K562 (cell line): Measurements from ENCODE around the gene HAUS6. TPM values are rescaled to one million over a fixed set of nuclear protein-coding genes. Genes with fewer than 3 reads are reported as not detected.

ENCODE experiments used
- CHD2 ChIP-seq: IDR thresholded peaks from 2 replicates; pipeline ENCODE4 v1.6.1; 2011; ENCODE audit warnings: low read depth, low read length
- DPF2 ChIP-seq: fragments of 450-650 bp; IDR thresholded peaks from 2 replicates; pipeline ENCODE4 v1.6.1; 2016
- ERF ChIP-seq: fragments of 450-650 bp; formaldehyde crosslinking; IDR thresholded peaks from 2 replicates; pipeline ENCODE4 v1.4.0; 2020; ENCODE audit warnings: mild to moderate bottlenecking, mixed read lengths
- HNRNPK ChIP-seq: fragments of 200-400 bp; formaldehyde crosslinking; IDR thresholded peaks from one replicate; pipeline ENCODE4 v1.6.1; 2018; ENCODE audit warnings: mild to moderate bottlenecking, low read depth, low read length; ENCODE audit not compliant: poor library complexity, severe bottlenecking
- JUND ChIP-seq, 2 experiments: IDR thresholded peaks; 2 replicates in 1 of 2; 3 replicates in 1 of 2; pipeline ENCODE4 v1.6.1; 2011; ENCODE audit warnings: borderline replicate concordance in 2 of 2, low read depth in 2 of 2, low read length in 2 of 2, improper control_type of control experiment in 1 of 2, missing biosample characterization in 1 of 2, missing genetic modification characterization in 1 of 2, missing genetic modification reagents in 1 of 2
- MYBL2 ChIP-seq, 2 experiments: fragments of 450-650 bp in 1 of 2; sonication (generic) in 1 of 2; formaldehyde crosslinking in 1 of 2; IDR thresholded peaks; 2 replicates each; pipeline versions ENCODE4 v1.6.1 to v1.8.1; 2017 to 2022; ENCODE audit warnings: borderline replicate concordance in 1 of 2, inconsistent platforms in 1 of 2, low read depth in 1 of 2, mild to moderate bottlenecking in 1 of 2, missing genetic modification reagents in 1 of 2, moderate library complexity in 1 of 2
- MYC ChIP-seq, 2 experiments: fragments of 250-450 bp in 1 of 2; sonication (Bioruptor Pico) in 1 of 2; IDR thresholded peaks; 2 replicates each; pipeline versions ENCODE4 v1.5.1 to v1.6.1; 2012 to 2021; ENCODE audit warnings: low read depth in 2 of 2, borderline replicate concordance in 1 of 2, improper control_type of control experiment in 1 of 2, low read length in 1 of 2, mild to moderate bottlenecking in 1 of 2, moderate library complexity in 1 of 2
- POLR2AphosphoS2 ChIP-seq: IDR thresholded peaks from 2 replicates; pipeline ENCODE4 v1.6.1; 2012; ENCODE audit warnings: low read length, improper control_type of control experiment
- PYGO2 ChIP-seq: fragments of 450-650 bp; IDR thresholded peaks from 2 replicates; pipeline ENCODE4 v1.6.1; 2016; ENCODE audit warnings: mild to moderate bottlenecking, missing genetic modification characterization, moderate library complexity, missing compliant biosample characterization
- SP2 ChIP-seq: IDR thresholded peaks from 2 replicates; pipeline ENCODE4 v1.6.1; 2011; ENCODE audit warnings: mild to moderate bottlenecking, low read depth, low read length, moderate library complexity; ENCODE audit not compliant: poor library complexity, severe bottlenecking; ENCODE audit errors: extremely low read depth
- ZC3H4 ChIP-seq: sonication (generic); formaldehyde crosslinking; IDR thresholded peaks from 2 replicates; pipeline ENCODE4 v1.9.0; 2021; ENCODE audit warnings: missing genetic modification reagents, borderline replicate concordance
- polyA plus RNA-seq, 8 experiments: library from polyadenylated mRNA; depleted of rRNA in 4 of 8; stranded (reverse) in 5 of 8; unstranded in 3 of 8; fragments of >200 nt; fragmentation: Nextera tagmentation in 2 of 8; fragmentation: Illumina TruSeq in 1 of 8; extraction: Ambion mirVana in 2 of 8; extraction: Trizol in 1 of 8; gene quantifications; 2 replicates each; pipeline versions ENCODE4 v1.2.1 to v1.2.3, GENCODE V29; 2011 to 2014; ENCODE audit warnings: inconsistent platforms in 1 of 8, missing spikeins in 1 of 8
- total RNA-seq, 7 experiments: library from RNA; depleted of rRNA in 6 of 7; stranded (reverse); fragments of >200 nt in 6 of 7; fragmentation: Illumina TruSeq in 2 of 7; extraction: Trizol in 2 of 7; gene quantifications; 2 replicates each; pipeline versions ENCODE4 v1.2.1 to v1.2.3, GENCODE V29; 2011 to 2021; ENCODE audit warnings: low replicate concordance in 1 of 7
- TF ChIP-seq, protein P1 (sequence below): fragments of 450-650 bp; formaldehyde crosslinking; IDR thresholded peaks from 2 replicates; pipeline ENCODE4 v1.4.0; 2020; ENCODE audit warnings: mild to moderate bottlenecking, moderate library complexity
- TF ChIP-seq, protein P2 (sequence below): IDR thresholded peaks from 2 replicates; pipeline ENCODE4 v1.6.1; 2011; ENCODE audit not compliant: insufficient read length; ENCODE audit errors: extremely low read depth
- TF ChIP-seq, protein P3 (sequence below), 2 experiments: fragments of 450-650 bp in 1 of 2; sonication (generic) in 1 of 2; formaldehyde crosslinking in 1 of 2; IDR thresholded peaks in 1 of 2; conservative IDR thresholded peaks in 1 of 2; 2 replicates each; pipeline versions ENCODE4 v1.6.1 to v1.8.1; 2016 to 2023; ENCODE audit warnings: mild to moderate bottlenecking in 2 of 2, moderate library complexity in 2 of 2, inconsistent platforms in 1 of 2, missing genetic modification reagents in 1 of 2
- TF ChIP-seq, protein P4 (sequence below): IDR thresholded peaks from 2 replicates; pipeline ENCODE4 v1.6.1; 2011; ENCODE audit warnings: borderline replicate concordance, low read depth, mild to moderate bottlenecking, moderate library complexity, low read length; ENCODE audit not compliant: insufficient read depth, poor library complexity, severe bottlenecking
- TF ChIP-seq, protein P5 (sequence below): fragments of 250-450 bp; sonication (Bioruptor Pico); IDR thresholded peaks from 2 replicates; pipeline ENCODE4 v1.5.0; 2021; ENCODE audit warnings: mild to moderate bottlenecking, borderline replicate concordance

HAUS6 gene
- total and polyA plus RNA-seq, 9 of the 15 experiments (the other 6 are each of a cell fraction or from before 2014, with no cell fraction given): 10.2 to 31.7 (median 23.1) TPM

DNA sequence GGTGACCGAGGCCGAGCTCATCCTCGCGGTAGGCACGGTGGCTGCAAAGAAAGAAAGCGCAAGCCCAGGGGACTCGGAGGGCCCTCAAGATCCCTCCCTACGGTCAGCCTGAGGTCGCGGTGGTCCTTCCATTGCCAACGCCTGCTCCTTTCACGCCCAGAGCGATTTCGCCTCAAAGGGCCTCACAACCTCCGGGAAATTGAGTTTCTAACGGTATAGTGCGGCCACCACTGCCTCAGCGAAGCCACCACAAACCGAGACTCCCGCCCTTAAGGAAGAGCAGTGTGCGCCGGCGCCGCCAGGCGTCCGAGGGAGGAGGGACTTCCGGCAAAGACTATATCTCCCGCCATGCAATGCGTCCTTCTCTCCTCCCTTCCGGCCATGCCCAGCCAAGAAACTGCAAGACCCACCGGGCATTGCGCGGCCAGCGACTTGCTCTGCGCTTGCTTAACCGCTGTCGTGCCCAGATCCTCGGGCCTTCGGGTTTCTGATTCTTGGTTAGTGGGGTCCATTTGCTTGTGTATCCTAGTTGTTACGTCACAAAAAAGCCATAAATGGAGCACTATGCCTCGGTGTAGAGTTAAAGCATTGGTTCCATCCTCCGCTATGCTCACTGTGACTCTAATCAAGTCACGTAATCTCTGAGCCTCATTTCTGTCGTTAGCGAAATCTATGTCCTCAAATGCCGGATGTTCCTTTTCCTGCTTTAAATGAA is at the start of gene HAUS6 (continued):
- TF ChIP-seq, protein P1, sequence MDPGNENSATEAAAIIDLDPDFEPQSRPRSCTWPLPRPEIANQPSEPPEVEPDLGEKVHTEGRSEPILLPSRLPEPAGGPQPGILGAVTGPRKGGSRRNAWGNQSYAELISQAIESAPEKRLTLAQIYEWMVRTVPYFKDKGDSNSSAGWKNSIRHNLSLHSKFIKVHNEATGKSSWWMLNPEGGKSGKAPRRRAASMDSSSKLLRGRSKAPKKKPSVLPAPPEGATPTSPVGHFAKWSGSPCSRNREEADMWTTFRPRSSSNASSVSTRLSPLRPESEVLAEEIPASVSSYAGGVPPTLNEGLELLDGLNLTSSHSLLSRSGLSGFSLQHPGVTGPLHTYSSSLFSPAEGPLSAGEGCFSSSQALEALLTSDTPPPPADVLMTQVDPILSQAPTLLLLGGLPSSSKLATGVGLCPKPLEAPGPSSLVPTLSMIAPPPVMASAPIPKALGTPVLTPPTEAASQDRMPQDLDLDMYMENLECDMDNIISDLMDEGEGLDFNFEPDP: no peak
- TF ChIP-seq MYBL2 (IDR thresholded peaks at IDR 0.05; ENCODE audit: low read depth): no peak
- TF ChIP-seq MYBL2 (CRISPR knock-in tag; IDR thresholded peaks at IDR 0.05; ENCODE audit: borderline replicate concordance): no peak
- peak; percentile 41 for TF ChIP-seq SP2
- TF ChIP-seq, protein P2, sequence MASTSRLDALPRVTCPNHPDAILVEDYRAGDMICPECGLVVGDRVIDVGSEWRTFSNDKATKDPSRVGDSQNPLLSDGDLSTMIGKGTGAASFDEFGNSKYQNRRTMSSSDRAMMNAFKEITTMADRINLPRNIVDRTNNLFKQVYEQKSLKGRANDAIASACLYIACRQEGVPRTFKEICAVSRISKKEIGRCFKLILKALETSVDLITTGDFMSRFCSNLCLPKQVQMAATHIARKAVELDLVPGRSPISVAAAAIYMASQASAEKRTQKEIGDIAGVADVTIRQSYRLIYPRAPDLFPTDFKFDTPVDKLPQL: peak; percentile 76
- TF ChIP-seq DPF2: peak; percentile 35; the same call in 1 of the 2 replicates
- TF ChIP-seq ERF (CRISPR knock-in tag): no peak
- no peak for TF ChIP-seq PYGO2
- TF ChIP-seq, protein P3, sequence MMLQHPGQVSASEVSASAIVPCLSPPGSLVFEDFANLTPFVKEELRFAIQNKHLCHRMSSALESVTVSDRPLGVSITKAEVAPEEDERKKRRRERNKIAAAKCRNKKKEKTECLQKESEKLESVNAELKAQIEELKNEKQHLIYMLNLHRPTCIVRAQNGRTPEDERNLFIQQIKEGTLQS (IDR thresholded peaks at IDR 0.05): no peak
- TF ChIP-seq, protein P3 (CRISPR knock-in tag; conservative IDR thresholded peaks at IDR 0.05): no peak
- TF ChIP-seq ZC3H4 (CRISPR knock-in tag): no peak
- TF ChIP-seq MYC (IDR thresholded peaks at IDR 0.05; ENCODE audit: low read depth, low read length): peak; percentile 52
- TF ChIP-seq MYC (CRISPR knock-in tag; IDR thresholded peaks at IDR 0.05; ENCODE audit: borderline replicate concordance, low read depth): no peak
- TF ChIP-seq CHD2: no peak
- no peak for TF ChIP-seq HNRNPK
- TF ChIP-seq, protein P4, sequence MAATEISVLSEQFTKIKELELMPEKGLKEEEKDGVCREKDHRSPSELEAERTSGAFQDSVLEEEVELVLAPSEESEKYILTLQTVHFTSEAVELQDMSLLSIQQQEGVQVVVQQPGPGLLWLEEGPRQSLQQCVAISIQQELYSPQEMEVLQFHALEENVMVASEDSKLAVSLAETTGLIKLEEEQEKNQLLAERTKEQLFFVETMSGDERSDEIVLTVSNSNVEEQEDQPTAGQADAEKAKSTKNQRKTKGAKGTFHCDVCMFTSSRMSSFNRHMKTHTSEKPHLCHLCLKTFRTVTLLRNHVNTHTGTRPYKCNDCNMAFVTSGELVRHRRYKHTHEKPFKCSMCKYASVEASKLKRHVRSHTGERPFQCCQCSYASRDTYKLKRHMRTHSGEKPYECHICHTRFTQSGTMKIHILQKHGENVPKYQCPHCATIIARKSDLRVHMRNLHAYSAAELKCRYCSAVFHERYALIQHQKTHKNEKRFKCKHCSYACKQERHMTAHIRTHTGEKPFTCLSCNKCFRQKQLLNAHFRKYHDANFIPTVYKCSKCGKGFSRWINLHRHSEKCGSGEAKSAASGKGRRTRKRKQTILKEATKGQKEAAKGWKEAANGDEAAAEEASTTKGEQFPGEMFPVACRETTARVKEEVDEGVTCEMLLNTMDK: peak; percentile 72
- TF ChIP-seq JUND (IDR thresholded peaks at IDR 0.05; ENCODE audit: borderline replicate concordance, low read depth, low read length): peak; percentile 35; the same call in 1 of the 2 replicates
- TF ChIP-seq JUND (tag; IDR thresholded peaks at IDR 0.05; ENCODE audit: borderline replicate concordance, low read depth, low read length): no peak; the same call in 2 of the 3 replicates
- TF ChIP-seq POLR2AphosphoS2: no peak; the same call in 1 of the 2 replicates
- TF ChIP-seq, protein P5, sequence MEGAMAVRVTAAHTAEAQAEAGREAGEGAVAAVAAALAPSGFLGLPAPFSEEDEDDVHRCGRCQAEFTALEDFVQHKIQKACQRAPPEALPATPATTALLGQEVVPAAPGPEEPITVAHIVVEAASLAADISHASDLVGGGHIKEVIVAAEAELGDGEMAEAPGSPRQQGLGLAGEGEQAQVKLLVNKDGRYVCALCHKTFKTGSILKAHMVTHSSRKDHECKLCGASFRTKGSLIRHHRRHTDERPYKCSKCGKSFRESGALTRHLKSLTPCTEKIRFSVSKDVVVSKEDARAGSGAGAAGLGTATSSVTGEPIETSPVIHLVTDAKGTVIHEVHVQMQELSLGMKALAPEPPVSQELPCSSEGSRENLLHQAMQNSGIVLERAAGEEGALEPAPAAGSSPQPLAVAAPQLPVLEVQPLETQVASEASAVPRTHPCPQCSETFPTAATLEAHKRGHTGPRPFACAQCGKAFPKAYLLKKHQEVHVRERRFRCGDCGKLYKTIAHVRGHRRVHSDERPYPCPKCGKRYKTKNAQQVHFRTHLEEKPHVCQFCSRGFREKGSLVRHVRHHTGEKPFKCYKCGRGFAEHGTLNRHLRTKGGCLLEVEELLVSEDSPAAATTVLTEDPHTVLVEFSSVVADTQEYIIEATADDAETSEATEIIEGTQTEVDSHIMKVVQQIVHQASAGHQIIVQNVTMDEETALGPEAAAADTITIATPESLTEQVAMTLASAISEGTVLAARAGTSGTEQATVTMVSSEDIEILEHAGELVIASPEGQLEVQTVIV (CRISPR knock-in tag): peak; percentile 70; the same call in 1 of the 2 replicates
